NCI-H146 treated with DMSO at 0.1 percent for 48 hours (cell line): ENCODE data around the gene NISCH.

Experiments
- DNase-seq: peaks from one replicate; lab custom pipeline; 2025; ENCODE audit not compliant: unreplicated experiment; lab: John Stamatoyannopoulos, UW

Gene NISCH

DNA sequence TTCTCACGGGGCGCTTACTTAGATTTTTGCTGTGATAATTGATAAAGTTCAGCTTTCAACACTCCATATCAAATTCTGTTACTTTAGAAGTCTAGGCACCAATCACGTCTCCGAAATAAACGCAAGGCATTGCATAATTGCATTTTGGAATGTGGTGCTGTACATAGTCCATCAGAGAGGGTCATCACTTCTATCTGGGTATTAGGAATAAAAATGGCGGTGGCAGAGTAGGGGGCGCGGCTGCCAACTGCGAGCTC lies 80.6 kb downstream of the NISCH start:
- DNase-seq = no peak

- peak; percentile 82 for DNase-seq
Measured at GRCh38 chr3:52536369-52537164, 81.2 kb downstream of the NISCH start, which contains the start of gene UQCC5. UQCC5 (plus strand) TSS chr3:52536605; CDS start chr3:52536756, 151 bp downstream.

DNA sequence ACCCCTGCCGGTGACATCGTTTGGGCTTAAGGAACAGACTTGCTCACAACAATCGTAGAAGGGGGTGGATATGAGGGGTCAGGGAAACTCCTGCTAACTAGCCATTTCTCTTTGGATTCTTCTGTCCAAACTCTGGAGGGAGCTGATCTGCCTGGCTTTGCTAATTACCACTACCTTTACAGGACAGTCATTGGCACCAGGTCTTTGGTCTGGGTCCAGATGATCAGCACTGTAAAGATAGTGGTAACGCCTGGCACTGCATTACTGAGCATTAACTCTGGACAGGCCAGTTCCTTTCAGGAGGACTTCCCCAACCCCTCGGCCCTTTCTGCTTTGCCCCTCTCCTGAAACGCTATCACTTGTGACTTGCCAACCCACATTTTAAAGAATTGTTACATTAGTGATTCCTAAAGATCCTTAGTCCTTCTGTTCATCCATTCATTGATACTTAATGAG lies 81.8 kb downstream of the NISCH start:
- DNase-seq = no peak

- no peak for DNase-seq
Measured at GRCh38 chr3:52537726-52538421, 82.5 kb downstream of the NISCH start.

GRCh38 chr3:52539010-52539653 lies 83.7 kb downstream of the NISCH start:
- DNase-seq = no peak

- DNase-seq = no peak
Measured at GRCh38 chr3:52541050-52541449, 85.6 kb downstream of the NISCH start.
